GM21825 (cell line): ENCODE results near the gene SHF.
A peak's percentile ranks its signal among the peaks of the same experiment; 100 is the strongest.
"Not testable (repeated sequence)": the region's sequence is repeated elsewhere in the genome, so short reads cannot be mapped to it uniquely, and the experiment has no call there.

Experiments
- ATAC-seq: cut with Tn5 transposase; IDR thresholded peaks from one replicate; pipeline ENCODE4 v1.9.1; 2021; ENCODE audit warnings: mild to moderate bottlenecking, moderate library complexity; ENCODE audit not compliant: unreplicated experiment

The SHF gene

GRCh38 chr15:45187894-45188830 lies at the start of gene SHF:
Gene SHF (minus strand): TSS chr15:45187966. CDS start chr15:45187951, 15 bp downstream.
- ATAC-seq = peak; percentile 50

- not testable (repeated sequence) for ATAC-seq
These were observed 49.0 kb upstream of the SHF start for GRCh38 chr15:45236806-45237205.

GRCh38 chr15:45234562-45235235 lies 46.9 kb upstream of the SHF start:
- no peak for ATAC-seq

GRCh38 chr15:45231864-45232562 lies 44.2 kb upstream of the SHF start:
- no peak for ATAC-seq

GRCh38 chr15:45231132-45231531 lies 43.4 kb upstream of the SHF start:
- no peak for ATAC-seq

GRCh38 chr15:45230245-45230965 lies 42.6 kb upstream of the SHF start:
- no peak for ATAC-seq

GRCh38 chr15:45228931-45229330 lies 41.2 kb upstream of the SHF start:
- no peak for ATAC-seq

GRCh38 chr15:45225506-45226273 lies 37.9 kb upstream of the SHF start:
- ATAC-seq = no peak

- ATAC-seq = no peak
These were observed 37.0 kb upstream of the SHF start for GRCh38 chr15:45224621-45225217.

GRCh38 chr15:45221967-45222366 lies 34.2 kb upstream of the SHF start:
- no peak for ATAC-seq

- ATAC-seq = no peak
These were observed 33.4 kb upstream of the SHF start for GRCh38 chr15:45221053-45221599.

- no peak for ATAC-seq
These were observed 24.7 kb upstream of the SHF start for GRCh38 chr15:45212493-45212892.

GRCh38 chr15:45205192-45205591 lies 17.4 kb upstream of the SHF start:
- no peak for ATAC-seq

GRCh38 chr15:45203182-45203581 lies 15.4 kb upstream of the SHF start:
- ATAC-seq = no peak

GRCh38 chr15:45201869-45202268 lies 14.1 kb upstream of the SHF start:
- no peak for ATAC-seq

GRCh38 chr15:45201557-45201859 lies 13.7 kb upstream of the SHF start:
- ATAC-seq = no peak

- peak; percentile 17 for ATAC-seq
These were observed 13.2 kb upstream of the SHF start for GRCh38 chr15:45200799-45201556.

GRCh38 chr15:45200001-45200798 lies 12.4 kb upstream of the SHF start:
- ATAC-seq = peak; percentile 40
